Large intestine (tissue), 3 donors: ENCODE measurements around the gene PRMT3. TPM values are rescaled to one million over a fixed set of nuclear protein-coding genes. Genes with fewer than 3 reads are reported as not detected.
A peak's percentile ranks its signal among the peaks of the same experiment; 100 is the strongest.
"Not testable (repeated sequence)": the region's sequence is repeated elsewhere in the genome, so short reads cannot be mapped to it uniquely, and the experiment has no call there.

Experiments
- DNase-seq, 2 donors: peaks; one replicate each; pipeline versions ENCODE4 v3.0.0 to v3.0.0-alpha.2; 2013
- H3K27ac ChIP-seq: one replicate; pipeline ENCODE4 v1.5.1; 2013; ENCODE audit warnings: low read length
- H3K27me3 ChIP-seq: 2 replicates; pipeline ENCODE4 v1.6.1; 2013; ENCODE audit warnings: low read length; ENCODE audit not compliant: control insufficient read depth, insufficient read depth
- H3K36me3 ChIP-seq: 2 replicates; pipeline ENCODE4 v1.6.1; 2013; ENCODE audit warnings: low read length; ENCODE audit not compliant: control insufficient read depth, insufficient read depth
- H3K4me1 ChIP-seq: one replicate; pipeline ENCODE4 v1.6.1; 2013; ENCODE audit warnings: low read length; ENCODE audit not compliant: control insufficient read depth, insufficient read depth
- H3K4me3 ChIP-seq: one replicate; pipeline ENCODE4 v1.5.1; 2013; ENCODE audit warnings: low read length
- H3K9me3 ChIP-seq: one replicate; pipeline ENCODE4 v1.6.1; 2013; ENCODE audit warnings: mild to moderate bottlenecking, low read depth, low read length, moderate library complexity; ENCODE audit not compliant: control insufficient read depth
- WGBS: methylation state at CpG from one replicate; pipeline ENCODE4 v1.1.5; 2013; ENCODE audit warnings: low lambda C conversion rate; ENCODE audit not compliant: insufficient coverage; 5-methylcytosine and 5-hydroxymethylcytosine counted together
- polyA plus RNA-seq: library from polyadenylated mRNA; unstranded; fragments of 120-200 nt; gene quantifications from one replicate; pipeline ENCODE4 v1.2.1, GENCODE V29; 2013

The PRMT3 gene
- polyA plus RNA-seq, 1 donor, result 17.2 TPM

- no CpG with 5 or more reads among the region's 3 CpGs for WGBS
- Histone ChIP-seq H3K27ac (no peak overlapping the region), H3K27me3 (no peaks in the 10 kb centered on the region), H3K4me3 (no peak overlapping the region), H3K4me1 (no peaks in the 10 kb centered on the region), H3K36me3 (peaks cover 2% of the 10 kb centered on the region), H3K9me3 (no peaks in the 10 kb centered on the region)
- DNase-seq, result no peak
Observed at GRCh38 chr11:20373568-20374209, 13.8 kb upstream of the PRMT3 start.

GRCh38 chr11:20374741-20375300 lies 12.7 kb upstream of the PRMT3 start:
- WGBS, result 80% methylated on average over 1 of the region's 9 CpGs
- peaks cover 2% of the 10 kb centered on the region for H3K36me3 ChIP-seq
- peak in 1 of 2 donors; percentile 56 for DNase-seq
- H3K4me1 ChIP-seq, result no peaks in the 10 kb centered on the region
- H3K9me3 ChIP-seq, result no peaks in the 10 kb centered on the region
- no peak overlapping the region for H3K27ac ChIP-seq
- H3K4me3 ChIP-seq, result no peak overlapping the region
- H3K27me3 ChIP-seq, result no peaks in the 10 kb centered on the region

DNA sequence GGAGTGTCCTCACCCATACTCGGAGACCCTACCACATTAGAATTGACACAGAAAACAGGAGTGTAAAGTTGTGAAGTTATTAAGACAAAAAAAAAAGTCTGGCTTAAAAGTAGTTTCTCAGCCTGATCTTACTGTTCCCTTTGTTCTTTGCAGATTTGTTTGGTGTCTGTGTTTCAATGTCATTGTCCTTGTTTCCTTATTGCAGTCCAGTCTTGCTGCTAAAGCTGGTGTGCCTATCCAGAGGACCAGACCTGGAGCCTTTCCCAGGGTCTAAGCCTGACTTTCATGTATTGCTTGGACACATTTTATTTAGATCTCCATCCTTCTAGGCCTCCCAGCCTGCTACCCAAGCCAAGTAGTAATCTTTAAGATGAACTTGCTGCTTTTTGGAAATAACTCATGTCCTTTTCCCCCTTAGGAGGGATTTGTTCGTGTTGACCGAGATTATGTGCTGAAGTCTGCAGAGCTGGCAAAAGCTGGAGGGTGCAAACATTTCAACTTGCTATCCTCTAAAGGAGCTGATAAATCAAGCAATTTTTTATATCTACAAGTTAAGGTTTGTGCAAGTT lies 11.3 kb upstream of the PRMT3 start:
- H3K9me3 ChIP-seq, result no peaks in the 10 kb centered on the region
- no peaks in the 10 kb centered on the region for H3K27me3 ChIP-seq
- H3K4me3 ChIP-seq, result no peak overlapping the region
- H3K27ac ChIP-seq, result no peak overlapping the region
- H3K4me1 ChIP-seq, result no peaks in the 10 kb centered on the region
- H3K36me3 ChIP-seq, result peaks cover 2% of the 10 kb centered on the region
- 72% methylated on average over 3 of the region's 3 CpGs for WGBS
- DNase-seq, result no peak

DNA sequence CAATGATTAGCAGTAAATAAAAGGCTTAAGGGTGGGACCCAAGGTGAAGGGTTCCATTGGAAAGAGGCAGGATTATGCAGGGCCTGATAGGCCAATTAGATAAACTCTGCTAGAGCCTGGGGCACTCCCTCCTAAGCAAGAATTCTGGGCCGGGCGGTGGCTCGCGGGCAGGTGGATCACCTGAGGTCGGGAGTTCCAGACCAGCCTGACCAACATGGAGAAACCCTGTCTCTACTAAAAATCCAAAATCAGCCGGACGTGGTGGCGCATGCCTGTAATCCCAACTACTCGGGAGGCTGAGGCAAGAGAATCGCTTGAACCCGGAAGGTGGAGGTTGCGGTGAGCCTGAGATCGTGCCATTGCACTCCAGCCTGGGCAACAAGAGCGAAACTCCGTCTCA lies 1.5 kb upstream of the PRMT3 start:
- not testable (repeated sequence) for H3K4me3 ChIP-seq, H3K9me3 ChIP-seq, H3K27ac ChIP-seq, H3K36me3 ChIP-seq, H3K4me1 ChIP-seq, DNase-seq, H3K27me3 ChIP-seq
- WGBS, result no CpG with 5 or more reads among the region's 15 CpGs

GRCh38 chr11:20388096-20389055 lies 860 bp downstream of the PRMT3 start:
- H3K9me3 ChIP-seq, result no peaks in the 10 kb centered on the region
- no peak for DNase-seq
- peak overlapping the region; percentile 94 for H3K4me3 ChIP-seq
- H3K27me3 ChIP-seq, result no peaks in the 10 kb centered on the region
- peak overlapping the region; percentile 88 for H3K27ac ChIP-seq
- peaks cover 9% of the 10 kb centered on the region for H3K36me3 ChIP-seq
- 14% methylated on average over 1 of the region's 25 CpGs for WGBS
- H3K4me1 ChIP-seq, result no peaks in the 10 kb centered on the region

DNA sequence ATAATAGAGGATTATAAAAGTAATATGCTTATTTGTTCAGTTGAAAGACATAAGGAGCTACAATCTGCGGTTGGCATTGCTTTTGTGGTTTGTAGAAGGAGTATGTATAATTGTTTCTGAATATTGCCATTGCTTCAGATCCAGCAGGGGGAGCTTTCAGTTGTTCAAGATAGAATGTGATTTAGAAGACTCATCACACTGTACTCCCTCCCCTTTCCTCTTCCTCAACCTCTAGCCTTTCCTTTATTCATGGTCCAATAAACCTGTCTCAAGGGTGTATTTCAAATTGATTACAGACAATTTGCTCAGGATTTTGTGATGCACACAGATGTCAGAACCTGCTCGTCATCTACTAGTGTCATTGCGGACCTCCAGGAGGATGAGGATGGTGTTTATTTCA lies 9.8 kb downstream of the PRMT3 start:
- Histone ChIP-seq H3K36me3 (peaks cover 21% of the 10 kb centered on the region), H3K4me1 (no peaks in the 10 kb centered on the region), H3K4me3 (no peak overlapping the region), H3K9me3 (no peaks in the 10 kb centered on the region), H3K27ac (no peak overlapping the region), H3K27me3 (no peaks in the 10 kb centered on the region)
- DNase-seq, result peak; percentile 5 to 26
- no CpG with 5 or more reads among the region's 3 CpGs for WGBS

GRCh38 chr11:20399498-20399897 lies 12.0 kb downstream of the PRMT3 start:
- H3K27me3 ChIP-seq, result no peaks in the 10 kb centered on the region
- no peaks in the 10 kb centered on the region for H3K9me3 ChIP-seq
- H3K36me3 ChIP-seq, result peaks cover 16% of the 10 kb centered on the region
- DNase-seq, result no peak
- no peak overlapping the region for H3K4me3 ChIP-seq
- no peaks in the 10 kb centered on the region for H3K4me1 ChIP-seq
- WGBS, result 100% methylated on average over 1 of the region's 2 CpGs
- H3K27ac ChIP-seq, result no peak overlapping the region

GRCh38 chr11:20403059-20403458 lies 15.5 kb downstream of the PRMT3 start:
- Histone ChIP-seq H3K27me3 (no peaks in the 10 kb centered on the region), H3K4me1 (no peaks in the 10 kb centered on the region), H3K36me3 (peaks cover 19% of the 10 kb centered on the region), H3K27ac (no peak overlapping the region), H3K9me3 (no peaks in the 10 kb centered on the region), H3K4me3 (no peak overlapping the region)
- no CpG with 5 or more reads among the region's 1 CpG for WGBS
- no peak for DNase-seq

DNA sequence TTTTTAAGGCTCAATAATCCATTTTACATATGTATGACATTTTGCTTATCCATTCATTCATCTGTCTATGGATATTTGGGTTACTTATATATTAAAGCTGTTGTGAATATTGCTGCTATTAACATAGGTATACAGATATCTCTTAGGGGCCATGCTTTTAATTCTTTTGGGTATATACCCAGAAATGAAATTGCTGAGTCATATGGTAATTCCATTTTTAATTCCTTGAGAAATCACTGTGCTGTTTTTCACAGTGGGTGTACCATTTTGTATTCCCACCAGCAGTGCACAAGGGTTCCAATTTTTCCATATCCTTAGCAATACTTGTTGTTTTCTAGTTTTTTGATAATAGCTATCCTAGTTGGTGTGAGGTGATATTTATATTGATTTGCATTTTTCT lies 19.0 kb downstream of the PRMT3 start:
- H3K36me3 ChIP-seq, result peaks cover 27% of the 10 kb centered on the region
- H3K27me3 ChIP-seq, result no peaks in the 10 kb centered on the region
- H3K27ac ChIP-seq, result no peak overlapping the region
- H3K4me1 ChIP-seq, result no peaks in the 10 kb centered on the region
- DNase-seq, result no peak
- H3K9me3 ChIP-seq, result no peaks in the 10 kb centered on the region
- H3K4me3 ChIP-seq, result no peak overlapping the region

DNA sequence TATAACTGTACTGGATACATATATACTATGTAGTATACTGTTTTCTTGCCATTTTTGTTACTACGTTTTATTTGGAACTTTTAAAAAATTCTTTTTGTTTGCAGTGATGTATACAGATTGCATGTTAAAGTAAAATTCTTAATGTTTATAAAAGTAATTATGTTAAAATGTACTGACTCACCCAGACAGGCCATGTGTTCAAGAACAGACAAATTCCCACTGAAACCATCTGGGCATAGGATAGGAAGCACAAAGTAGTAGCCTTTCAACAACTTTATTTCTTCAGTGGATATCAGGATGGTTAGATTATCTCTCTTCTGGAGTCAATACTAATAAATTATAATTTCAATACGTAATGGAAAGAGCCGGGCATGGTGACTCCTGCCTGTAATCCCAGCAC lies 19.8 kb downstream of the PRMT3 start:
- Histone ChIP-seq H3K4me1 (no peaks in the 10 kb centered on the region), H3K27me3 (no peaks in the 10 kb centered on the region), H3K36me3 (peaks cover 27% of the 10 kb centered on the region), H3K4me3 (no peak overlapping the region), H3K27ac (no peak overlapping the region), H3K9me3 (no peaks in the 10 kb centered on the region)
- no peak for DNase-seq
- no CpG with 5 or more reads among the region's 3 CpGs for WGBS
